CD4-positive, alpha-beta T cell (primary cell): Measurements from ENCODE around the gene KCNQ1. TPM values are rescaled to one million over a fixed set of nuclear protein-coding genes. Genes with fewer than 3 reads are reported as not detected.
A peak's percentile ranks its signal among the peaks of the same experiment; 100 is the strongest.

Experiments
- ATAC-seq: fragments of 200-7000 bp; cut with Tn5 transposase; one replicate; pipeline ENCODE4 v1.10.0; 2022; ENCODE audit warnings: mild to moderate bottlenecking; ENCODE audit not compliant: poor library complexity
- CTCF ChIA-PET: fragments of 350-600 bp; sonication (Branson Sonifier 250); formaldehyde crosslinking; loops from one replicate; lab custom pipeline; 2021; ENCODE audit warnings: antibody characterized with exemption, inconsistent platforms; lab: Charles Lee
- POLR2A ChIA-PET: fragments of 350-600 bp; sonication (Branson Sonifier 250); formaldehyde crosslinking; loops from one replicate; lab custom pipeline; 2021; ENCODE audit warnings: antibody characterized with exemption, inconsistent platforms; lab: Charles Lee
- DNase-seq, 14 experiments: peaks; one replicate each; pipeline ENCODE4 v3.0.0-alpha.2; 2013 to 2020; ENCODE audit warnings: mixed read lengths in 2 of 14
- H3K27ac ChIP-seq, 2 donors: one replicate each; pipeline versions ENCODE4 v1.5.1 to v1.7.0; 2013; ENCODE audit warnings: low read length in 2 of 2, low read depth in 1 of 2, mild to moderate bottlenecking in 1 of 2
- H3K27me3 ChIP-seq, 2 experiments: 1 replicate in 1 of 2; 2 replicates in 1 of 2; pipeline versions ENCODE4 v1.6.1 to v1.7.0; 2013; ENCODE audit warnings: low read length in 2 of 2, control low read depth in 1 of 2, mild to moderate bottlenecking in 1 of 2, moderate library complexity in 1 of 2; ENCODE audit not compliant: insufficient read depth in 2 of 2, control insufficient read depth in 1 of 2
- H3K36me3 ChIP-seq: one replicate; pipeline ENCODE4 v1.6.1; 2013; ENCODE audit warnings: low read length, control low read depth; ENCODE audit not compliant: insufficient read depth
- H3K4me1 ChIP-seq: one replicate; pipeline ENCODE4 v1.6.1; 2013; ENCODE audit warnings: low read length, control low read depth; ENCODE audit not compliant: insufficient read depth
- H3K4me3 ChIP-seq: one replicate; pipeline ENCODE4 v1.5.1; 2013; ENCODE audit warnings: mild to moderate bottlenecking, low read length, moderate library complexity
- H3K9me3 ChIP-seq, 2 experiments: 1 replicate in 1 of 2; 2 replicates in 1 of 2; pipeline versions ENCODE4 v1.6.1 to v1.7.0; 2013; ENCODE audit warnings: low read length in 2 of 2, mild to moderate bottlenecking in 2 of 2, control low read depth in 1 of 2, moderate library complexity in 1 of 2; ENCODE audit not compliant: control insufficient read depth in 1 of 2, insufficient read depth in 1 of 2
- H3K27ac Mint-ChIP-seq: one replicate; pipeline ENCODE4 v1.8.0; 2020; ENCODE audit warnings: mixed read lengths
- H3K27me3 Mint-ChIP-seq: one replicate; pipeline ENCODE4 v1.8.0; 2021; ENCODE audit warnings: mixed read lengths
- H3K36me3 Mint-ChIP-seq: one replicate; pipeline ENCODE4 v1.8.0; 2021; ENCODE audit warnings: low read depth, mixed read lengths
- H3K4me1 Mint-ChIP-seq: one replicate; pipeline ENCODE4 v1.8.0; 2021; ENCODE audit warnings: low read depth, mixed read lengths
- H3K4me3 Mint-ChIP-seq: one replicate; pipeline ENCODE4 v1.8.0; 2020; ENCODE audit warnings: mild to moderate bottlenecking, mixed read lengths
- H3K9me3 Mint-ChIP-seq: one replicate; pipeline ENCODE4 v1.8.0; 2020; ENCODE audit warnings: mixed read lengths
- intact Hi-C, 2 experiments: fragments of 100-400 bp; cut with DNase I in 1 of 2; cut with micrococcal nuclease in 1 of 2; formaldehyde crosslinking; loops; one replicate each; pipeline versions ENCODE4 v1.15.1 to v1.9.0; 2023 to 2025; cut with DNase I, micrococcal nuclease
- total RNA-seq, 174 experiments: library from RNA in 2 of 174; stranded (reverse) in 2 of 174; gene quantifications; one replicate each; pipeline ENCODE4 v1.2.3 and lab custom pipeline; 2021 to 2026
- TF ChIP-seq, protein P1 (sequence below): fragments of 200-600 bp; IDR thresholded peaks from one replicate; pipeline ENCODE4 v1.8.0; 2022; ENCODE audit warnings: antibody characterized with exemption, mild to moderate bottlenecking

KCNQ1 gene
- total RNA-seq, 2 experiments from 2014 or later, result 31.3 to 33.1 TPM

DNA sequence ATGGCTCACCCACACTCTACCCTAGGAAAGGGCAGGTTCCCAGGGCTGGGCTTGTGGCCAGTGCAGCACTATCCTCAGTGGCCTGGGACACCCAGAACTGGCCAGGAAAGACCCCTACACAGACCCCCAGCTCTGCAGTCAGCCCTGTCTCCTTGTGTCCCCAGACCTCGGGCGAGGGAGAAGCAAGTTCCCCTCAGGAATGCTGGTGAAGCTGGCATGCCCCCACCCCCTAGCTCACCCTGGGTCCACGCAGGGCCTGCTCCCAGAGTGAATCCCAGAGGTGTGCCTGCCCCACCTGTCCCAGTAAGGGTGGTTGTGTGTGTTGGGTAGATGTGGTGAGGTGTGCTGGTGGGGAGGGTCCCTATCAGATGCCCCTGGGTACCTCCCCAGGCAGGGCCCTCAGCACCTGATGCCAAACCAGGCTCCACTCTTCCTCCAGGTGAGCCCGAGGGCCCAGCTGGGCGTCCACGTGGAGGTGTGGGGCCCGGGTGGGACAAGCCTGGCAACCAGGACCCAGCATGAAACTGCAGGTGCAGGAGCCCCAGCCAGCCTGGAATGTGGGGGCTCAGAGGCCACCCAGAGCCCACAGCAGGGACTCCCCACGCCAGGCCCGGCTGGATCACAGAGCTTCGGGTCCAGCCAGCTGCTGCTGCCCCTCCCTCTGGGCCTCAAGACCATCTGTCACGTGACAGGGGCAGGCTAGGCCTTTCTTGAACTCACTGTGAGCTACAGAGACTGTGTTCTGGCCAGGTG, 303.4 kb downstream of the KCNQ1 start:
- Histone ChIP-seq H3K9me3 (peaks cover 0 to 20% of the 10 kb centered on the region in 2 experiments), H3K4me3 (no peak overlapping the region), H3K36me3 (no peaks in the 10 kb centered on the region), H3K27ac (no peak overlapping the region), H3K4me1 (no peaks in the 10 kb centered on the region), H3K27me3 (no peaks in the 10 kb centered on the region)
- ChIA-PET CTCF (no interaction called here), POLR2A (no interaction called here)
- ATAC-seq, result no peak
- Mint-ChIP-seq H3K9me3 (no peaks in the 10 kb centered on the region), H3K4me3 (no peak overlapping the region), H3K36me3 (peaks cover 25% of the 10 kb centered on the region), H3K4me1 (no peaks in the 10 kb centered on the region), H3K27ac (no peak overlapping the region), H3K27me3 (no peaks in the 10 kb centered on the region)
- TF ChIP-seq, protein P1, sequence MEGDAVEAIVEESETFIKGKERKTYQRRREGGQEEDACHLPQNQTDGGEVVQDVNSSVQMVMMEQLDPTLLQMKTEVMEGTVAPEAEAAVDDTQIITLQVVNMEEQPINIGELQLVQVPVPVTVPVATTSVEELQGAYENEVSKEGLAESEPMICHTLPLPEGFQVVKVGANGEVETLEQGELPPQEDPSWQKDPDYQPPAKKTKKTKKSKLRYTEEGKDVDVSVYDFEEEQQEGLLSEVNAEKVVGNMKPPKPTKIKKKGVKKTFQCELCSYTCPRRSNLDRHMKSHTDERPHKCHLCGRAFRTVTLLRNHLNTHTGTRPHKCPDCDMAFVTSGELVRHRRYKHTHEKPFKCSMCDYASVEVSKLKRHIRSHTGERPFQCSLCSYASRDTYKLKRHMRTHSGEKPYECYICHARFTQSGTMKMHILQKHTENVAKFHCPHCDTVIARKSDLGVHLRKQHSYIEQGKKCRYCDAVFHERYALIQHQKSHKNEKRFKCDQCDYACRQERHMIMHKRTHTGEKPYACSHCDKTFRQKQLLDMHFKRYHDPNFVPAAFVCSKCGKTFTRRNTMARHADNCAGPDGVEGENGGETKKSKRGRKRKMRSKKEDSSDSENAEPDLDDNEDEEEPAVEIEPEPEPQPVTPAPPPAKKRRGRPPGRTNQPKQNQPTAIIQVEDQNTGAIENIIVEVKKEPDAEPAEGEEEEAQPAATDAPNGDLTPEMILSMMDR, result no peak
- intact Hi-C loops, result no loop called here
- no peak for DNase-seq

DNA sequence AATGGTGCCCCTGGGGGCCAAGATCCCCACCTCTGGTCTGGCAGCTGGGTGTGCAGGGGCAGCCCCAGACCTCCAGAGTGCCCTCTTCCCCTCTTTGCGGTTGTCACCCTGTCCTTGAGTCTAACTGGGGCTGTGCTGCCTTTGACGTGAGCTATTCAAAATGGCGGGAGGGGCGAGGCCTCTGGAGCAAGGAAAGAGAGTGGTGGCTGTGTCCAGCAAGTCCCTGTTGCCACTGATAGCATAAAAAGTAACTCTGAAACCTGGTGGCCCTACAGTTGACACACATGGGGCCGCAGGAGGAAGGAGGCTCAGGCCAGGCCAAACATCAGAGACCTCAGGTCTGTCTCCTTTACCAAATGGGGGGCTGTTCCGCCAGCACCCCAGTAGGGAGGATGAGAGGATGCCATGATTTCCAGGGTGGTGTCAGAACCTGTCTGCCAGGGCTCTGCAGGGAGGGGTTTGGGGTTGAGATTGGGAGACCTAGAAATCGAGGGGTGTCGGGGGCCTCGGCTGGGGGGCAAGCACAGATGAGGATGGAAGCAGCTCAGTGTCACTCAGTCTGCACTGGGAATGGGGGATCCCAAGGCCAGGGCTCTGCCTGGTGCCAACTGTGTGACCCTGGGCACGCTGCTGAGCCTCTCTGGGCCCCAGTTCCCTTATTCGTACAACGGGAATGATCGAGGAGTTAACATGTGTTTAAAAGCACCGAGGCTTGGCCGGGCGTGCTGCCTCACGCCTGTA, 304.2 kb downstream of the KCNQ1 start:
- peaks cover 0 to 24% of the 10 kb centered on the region in 2 experiments for H3K9me3 ChIP-seq
- Mint-ChIP-seq H3K9me3 (peaks cover 3% of the 10 kb centered on the region), H3K27ac (no peak overlapping the region), H3K4me1 (no peaks in the 10 kb centered on the region), H3K27me3 (no peaks in the 10 kb centered on the region), H3K4me3 (no peak overlapping the region), H3K36me3 (peaks cover 32% of the 10 kb centered on the region)
- TF ChIP-seq, protein P1, result no peak
- H3K27me3 ChIP-seq, result no peaks in the 10 kb centered on the region
- ATAC-seq, result no peak
- no peak overlapping the region for H3K27ac ChIP-seq
- ChIA-PET CTCF (no interaction called here), POLR2A (no interaction called here)
- no peaks in the 10 kb centered on the region for H3K36me3 ChIP-seq
- no peaks in the 10 kb centered on the region for H3K4me1 ChIP-seq
- no peak overlapping the region for H3K4me3 ChIP-seq
- intact Hi-C loops, result no loop called here
- DNase-seq, result peak in 1 of 14 experiments; percentile 1

DNA sequence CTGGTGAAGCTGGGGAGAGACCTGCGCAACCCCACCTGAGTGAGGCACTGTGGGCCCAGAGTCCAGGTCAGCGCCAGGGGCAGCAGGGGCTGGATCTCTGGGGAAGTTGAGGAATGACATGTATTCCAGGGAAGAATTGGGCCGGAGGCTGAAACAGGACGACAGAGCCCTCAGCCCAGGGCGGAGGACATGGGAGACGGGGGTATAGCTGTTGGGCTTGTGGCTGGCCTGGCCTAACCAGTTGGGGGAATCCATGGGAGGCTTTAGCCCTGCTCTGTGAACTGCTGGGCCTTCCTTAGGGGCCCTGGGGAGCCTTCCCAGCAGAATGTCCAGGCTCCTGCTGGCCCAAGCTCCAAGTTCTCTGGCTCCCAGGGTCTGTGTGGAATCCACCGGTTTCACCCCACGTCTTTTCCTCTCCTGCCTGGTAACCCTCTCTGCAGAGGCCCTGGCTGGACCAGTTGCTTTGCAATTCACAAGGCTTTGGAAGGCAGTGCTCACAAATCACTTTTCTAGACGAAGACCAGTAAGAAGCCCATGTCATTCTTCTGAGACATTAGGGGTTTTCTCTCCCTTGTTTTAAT, 305.4 kb downstream of the KCNQ1 start:
- Mint-ChIP-seq H3K4me1 (no peaks in the 10 kb centered on the region), H3K27ac (no peak overlapping the region), H3K27me3 (no peaks in the 10 kb centered on the region), H3K9me3 (peaks cover 3% of the 10 kb centered on the region), H3K4me3 (no peak overlapping the region), H3K36me3 (peaks cover 39% of the 10 kb centered on the region)
- Histone ChIP-seq H3K36me3 (no peaks in the 10 kb centered on the region), H3K9me3 (peaks cover 0 to 27% of the 10 kb centered on the region in 2 experiments), H3K27me3 (no peaks in the 10 kb centered on the region), H3K4me3 (no peak overlapping the region), H3K27ac (no peak overlapping the region), H3K4me1 (no peaks in the 10 kb centered on the region)
- ChIA-PET CTCF (no interaction called here), POLR2A (no interaction called here)
- ATAC-seq (no peak), DNase-seq (peak in 1 of 14 experiments; percentile 3)
- intact Hi-C loops, result no loop called here
- TF ChIP-seq, protein P1, result no peak
